ENCODE data around the gene EVL.
A peak's percentile ranks its signal among the peaks of the same experiment; 100 is the strongest.
"Not testable (repeated sequence)": the region's sequence is repeated elsewhere in the genome, so short reads cannot be mapped to it uniquely, and the experiment has no call there.

Gene EVL

GRCh38 chr14:100145682-100146464 is 80.7 kb downstream of the EVL start:
- no peak for DNase-seq

- no peak for DNase-seq
These were observed 81.4 kb downstream of the EVL start for GRCh38 chr14:100146531-100147091.

GRCh38 chr14:100147181-100147631 is 82.0 kb downstream of the EVL start:
- no peak for DNase-seq

- DNase-seq: peak in 1 of 51 donors; percentile 56
These were observed 82.7 kb downstream of the EVL start for GRCh38 chr14:100147691-100148464.

- DNase-seq: no peak
These were observed 83.9 kb downstream of the EVL start for GRCh38 chr14:100148837-100149731.

- no peak for DNase-seq
These were observed 84.8 kb downstream of the EVL start for GRCh38 chr14:100149851-100150611.

- DNase-seq: peak in 1 of 51 donors; percentile 30
These were observed 85.8 kb downstream of the EVL start for GRCh38 chr14:100150932-100151587.

GRCh38 chr14:100152091-100152490 is 86.9 kb downstream of the EVL start:
- no peak for DNase-seq

- no peak for DNase-seq
These were observed 88.3 kb downstream of the EVL start for GRCh38 chr14:100153560-100153959.

GRCh38 chr14:100155049-100155621 is 89.9 kb downstream of the EVL start:
- DNase-seq: no peak

GRCh38 chr14:100155756-100156616 is 90.8 kb downstream of the EVL start:
- DNase-seq: no peak

- DNase-seq: no peak
These were observed 91.6 kb downstream of the EVL start for GRCh38 chr14:100156776-100157175.

GRCh38 chr14:100157548-100158232 is 92.5 kb downstream of the EVL start:
- not testable (repeated sequence) for DNase-seq

GRCh38 chr14:100158566-100159093 is 93.4 kb downstream of the EVL start:
- DNase-seq: no peak

GRCh38 chr14:100159094-100159864 is 94.1 kb downstream of the EVL start, which contains the start of gene DEGS2:
Gene DEGS2 (minus strand): TSS chr14:100159645. CDS start chr14:100159587, 58 bp downstream.
- peak in 1 of 51 donors; percentile 27 for DNase-seq

- DNase-seq: no peak
These were observed 94.8 kb downstream of the EVL start for GRCh38 chr14:100159865-100160533.

All from hypothalamus (tissue), 51 donors.